Measurements from ENCODE around the gene FREM1. TPM values are rescaled to one million over a fixed set of nuclear protein-coding genes. Genes with fewer than 3 reads are reported as not detected.

FREM1 gene
- total and polyA plus RNA-seq, 2 donors (not counting 1 experiment from before 2014, with no cell fraction given): not detected

DNA sequence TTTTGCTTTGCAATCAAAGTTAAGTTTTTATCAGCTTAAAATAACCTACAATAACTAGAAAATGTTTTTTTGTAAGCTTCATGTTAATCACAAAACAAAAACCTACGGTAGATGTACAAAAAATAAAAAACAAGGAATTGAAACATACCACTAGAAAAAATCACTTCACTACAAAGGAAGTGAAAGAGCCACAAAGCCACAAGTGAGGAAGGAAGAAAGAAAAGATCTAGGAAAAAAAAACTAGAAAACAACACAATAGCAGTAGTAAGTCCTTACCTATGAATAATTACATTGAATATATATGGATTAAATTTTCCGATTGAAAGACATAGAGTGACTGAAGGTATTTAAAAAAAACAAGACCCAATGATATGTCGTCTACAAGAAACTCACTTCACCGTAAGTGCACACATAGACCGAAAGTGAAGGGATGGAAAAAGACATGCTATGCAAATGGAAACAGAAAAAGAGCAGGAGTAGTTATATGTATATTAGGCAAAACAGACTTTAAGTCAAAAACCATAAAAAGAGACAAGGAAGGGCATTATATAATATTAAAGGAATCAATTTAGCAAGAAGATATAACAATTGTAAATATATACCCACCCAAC is 203.6 kb downstream of the FREM1 start:
- Histone ChIP-seq H3K79me2 (ENCODE audit: control insufficient read depth, insufficient read depth, low read length) (no peaks in the 10 kb centered on the region), H3K36me3 (replicated peaks in 1 of 2; ENCODE audit: control extremely low read depth in 1 of 2, control insufficient read depth in 1 of 2, extremely low read depth in 1 of 2, insufficient read depth in 2 of 2, low read length in 1 of 2) (no peaks in the 10 kb centered on the region), H3K27me3 (replicated peaks in 1 of 4; ENCODE audit: control extremely low read depth in 1 of 4, control insufficient read depth in 3 of 4, insufficient read depth in 4 of 4, low read length in 3 of 4) (peaks cover 0 to 7% (median 1%) of the 10 kb centered on the region in 4 experiments), H4K20me1 (ENCODE audit: control insufficient read depth, insufficient read depth, low read length, poor library complexity, severe bottlenecking) (no peaks in the 10 kb centered on the region), H3K4me3 (ENCODE audit: control extremely low read depth in 1 of 5, extremely low read depth in 1 of 5, insufficient read depth in 1 of 5, low read depth in 2 of 5, low read length in 4 of 5) (no peak overlapping the region), H3K27ac (ENCODE audit: low read length in 2 of 2) (no peak overlapping the region), H3K4me2 (replicated peaks; ENCODE audit: low read depth, low read length, poor library complexity, severe bottlenecking) (peak overlapping the region; percentile 15), H3K9ac (ENCODE audit: low read length) (peak overlapping the region; percentile 13), H2AFZ (ENCODE audit: insufficient read depth, low read depth, low read length, poor library complexity, severe bottlenecking) (no peak overlapping the region), H3K4me1 (ENCODE audit: control insufficient read depth in 2 of 2, insufficient read depth in 2 of 2, low read length in 2 of 2) (peaks cover 6 to 16% of the 10 kb centered on the region in 2 donors), H3K9me3 (ENCODE audit: control extremely low read depth in 1 of 3, control insufficient read depth in 2 of 3, insufficient read depth in 1 of 3, low read length in 2 of 3) (peaks cover 10 to 26% (median 14%) of the 10 kb centered on the region in 3 donors)
- CTCF ChIA-PET: no interaction called here
- TF ChIP-seq, protein P1, sequence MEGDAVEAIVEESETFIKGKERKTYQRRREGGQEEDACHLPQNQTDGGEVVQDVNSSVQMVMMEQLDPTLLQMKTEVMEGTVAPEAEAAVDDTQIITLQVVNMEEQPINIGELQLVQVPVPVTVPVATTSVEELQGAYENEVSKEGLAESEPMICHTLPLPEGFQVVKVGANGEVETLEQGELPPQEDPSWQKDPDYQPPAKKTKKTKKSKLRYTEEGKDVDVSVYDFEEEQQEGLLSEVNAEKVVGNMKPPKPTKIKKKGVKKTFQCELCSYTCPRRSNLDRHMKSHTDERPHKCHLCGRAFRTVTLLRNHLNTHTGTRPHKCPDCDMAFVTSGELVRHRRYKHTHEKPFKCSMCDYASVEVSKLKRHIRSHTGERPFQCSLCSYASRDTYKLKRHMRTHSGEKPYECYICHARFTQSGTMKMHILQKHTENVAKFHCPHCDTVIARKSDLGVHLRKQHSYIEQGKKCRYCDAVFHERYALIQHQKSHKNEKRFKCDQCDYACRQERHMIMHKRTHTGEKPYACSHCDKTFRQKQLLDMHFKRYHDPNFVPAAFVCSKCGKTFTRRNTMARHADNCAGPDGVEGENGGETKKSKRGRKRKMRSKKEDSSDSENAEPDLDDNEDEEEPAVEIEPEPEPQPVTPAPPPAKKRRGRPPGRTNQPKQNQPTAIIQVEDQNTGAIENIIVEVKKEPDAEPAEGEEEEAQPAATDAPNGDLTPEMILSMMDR (IDR thresholded peaks at IDR 0.05): no peak
- no peak for TF ChIP-seq EZH2 (IDR thresholded peaks at IDR 0.05; ENCODE audit: borderline replicate concordance, insufficient read depth, low read depth, low read length, poor library complexity, severe bottlenecking)
- Mint-ChIP-seq H3K4me3 (peak overlapping the region; percentile 28), H3K4me1 (peaks cover 18% of the 10 kb centered on the region), H3K27me3 (peaks cover 6% of the 10 kb centered on the region), H3K9me3 (ENCODE audit: insufficient read depth) (peaks cover 6% of the 10 kb centered on the region), H3K27ac (peak overlapping the region; percentile 60)
- peak; percentile 58 for DNase-seq
- whole genome bisulfite sequencing (ENCODE audit: insufficient coverage): no CpG with 5 or more reads among the region's 5 CpGs
- intact Hi-C loops (cut with micrococcal nuclease): loop anchor here (1.0 kb wide), 1 partner anchor 13 kb away; the partner anchor contains the start of gene ZDHHC21
- POLR2A ChIA-PET: no interaction called here
- peak; percentile 51 for ATAC-seq (ENCODE audit: low read depth)

DNA sequence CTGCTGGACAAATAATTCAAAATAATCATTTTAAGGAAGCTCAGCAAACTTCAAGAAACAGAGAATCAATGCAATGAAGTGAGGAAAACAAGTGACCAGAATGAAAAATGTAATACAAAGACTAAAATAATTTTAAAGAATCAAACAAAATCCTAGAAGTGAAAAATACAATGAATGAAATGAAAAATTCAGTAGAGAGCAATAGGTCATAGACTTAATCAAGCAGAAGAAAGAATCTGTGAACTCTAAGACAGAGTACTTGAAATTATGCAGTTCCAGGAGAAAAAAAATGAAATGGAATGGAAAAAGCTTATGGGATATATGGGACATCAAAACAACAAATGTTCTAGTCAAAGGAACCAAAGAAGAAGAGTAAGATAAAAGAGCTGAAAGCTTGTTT is 205.1 kb downstream of the FREM1 start:
- Mint-ChIP-seq H3K27ac (no peak overlapping the region), H3K9me3 (ENCODE audit: insufficient read depth) (peaks cover 5% of the 10 kb centered on the region), H3K27me3 (peaks cover 1% of the 10 kb centered on the region), H3K4me1 (peaks cover 18% of the 10 kb centered on the region), H3K4me3 (no peak overlapping the region)
- no peak overlapping the region for H3K27ac ChIP-seq (ENCODE audit: low read length in 2 of 2)
- no peak overlapping the region for H3K9ac ChIP-seq (ENCODE audit: low read length)
- CTCF ChIA-PET: no interaction called here
- ATAC-seq (ENCODE audit: low read depth) (no peak), DNase-seq (no peak)
- no peak overlapping the region for H3K4me3 ChIP-seq (ENCODE audit: control extremely low read depth in 1 of 5, extremely low read depth in 1 of 5, insufficient read depth in 1 of 5, low read depth in 2 of 5, low read length in 4 of 5)
- H3K4me2 ChIP-seq (replicated peaks; ENCODE audit: low read depth, low read length, poor library complexity, severe bottlenecking): no peak overlapping the region
- H3K9me3 ChIP-seq (ENCODE audit: control extremely low read depth in 1 of 3, control insufficient read depth in 2 of 3, insufficient read depth in 1 of 3, low read length in 2 of 3): peaks cover 10 to 26% (median 11%) of the 10 kb centered on the region in 3 donors
- intact Hi-C loops (cut with micrococcal nuclease): no loop called here
- POLR2A ChIA-PET: no interaction called here
- H3K27me3 ChIP-seq (replicated peaks in 1 of 4; ENCODE audit: control extremely low read depth in 1 of 4, control insufficient read depth in 3 of 4, insufficient read depth in 4 of 4, low read length in 3 of 4): peaks cover 0 to 7% (median 3%) of the 10 kb centered on the region in 4 experiments
- H3K79me2 ChIP-seq (ENCODE audit: control insufficient read depth, insufficient read depth, low read length): no peaks in the 10 kb centered on the region
- no peaks in the 10 kb centered on the region for H4K20me1 ChIP-seq (ENCODE audit: control insufficient read depth, insufficient read depth, low read length, poor library complexity, severe bottlenecking)
- H3K4me1 ChIP-seq (ENCODE audit: control insufficient read depth in 2 of 2, insufficient read depth in 2 of 2, low read length in 2 of 2): peaks cover 6 to 16% of the 10 kb centered on the region in 2 donors
- H2AFZ ChIP-seq (ENCODE audit: insufficient read depth, low read depth, low read length, poor library complexity, severe bottlenecking): no peak overlapping the region
- no peak for TF ChIP-seq EZH2 (IDR thresholded peaks at IDR 0.05; ENCODE audit: borderline replicate concordance, insufficient read depth, low read depth, low read length, poor library complexity, severe bottlenecking)
- TF ChIP-seq, protein P1 (IDR thresholded peaks at IDR 0.05): no peak
- no peaks in the 10 kb centered on the region for H3K36me3 ChIP-seq (replicated peaks in 1 of 2; ENCODE audit: control extremely low read depth in 1 of 2, control insufficient read depth in 1 of 2, extremely low read depth in 1 of 2, insufficient read depth in 2 of 2, low read length in 1 of 2)
